Activated T-helper 17 cell treated with anti-CD3 and anti-CD28 coated beads, Interleukin-2, amount 50 U/mL, for 72 hours (primary cell): Measurements from ENCODE around the gene ANKS4B. TPM values are rescaled to one million over a fixed set of nuclear protein-coding genes. Genes with fewer than 3 reads are reported as not detected.
"Not testable (repeated sequence)": the region's sequence is repeated elsewhere in the genome, so short reads cannot be mapped to it uniquely, and the experiment has no call there.

Experiments
- ATAC-seq: fragments of 150-1000 bp; cut with Tn5 transposase; replicated peaks from 2 replicates; pipeline ENCODE4 v1.10.0; 2021; ENCODE audit warnings: mild to moderate bottlenecking, moderate library complexity
- H3K27ac Mint-ChIP-seq: one replicate; pipeline ENCODE4 v1.8.0; 2022; ENCODE audit warnings: mixed read lengths
- H3K27me3 Mint-ChIP-seq: one replicate; pipeline ENCODE4 v1.8.0; 2022; ENCODE audit warnings: mixed read lengths
- H3K36me3 Mint-ChIP-seq: one replicate; pipeline ENCODE4 v1.8.0; 2022; ENCODE audit warnings: low read depth, mild to moderate bottlenecking, mixed read lengths
- H3K4me1 Mint-ChIP-seq: one replicate; pipeline ENCODE4 v1.8.0; 2022; ENCODE audit warnings: mixed read lengths
- H3K4me3 Mint-ChIP-seq: one replicate; pipeline ENCODE4 v1.8.0; 2022; ENCODE audit warnings: mild to moderate bottlenecking, mixed read lengths
- H3K9me3 Mint-ChIP-seq: one replicate; pipeline ENCODE4 v1.8.0; 2022; ENCODE audit warnings: mixed read lengths
- total RNA-seq, 2 donors: library from RNA; stranded (reverse); gene quantifications; one replicate each; pipeline ENCODE4 v1.2.3, GENCODE V29; 2022

The ANKS4B gene
- total RNA-seq, 2 donors from 2014 or later: not detected

GRCh38 chr16:21262779-21263639 is 29.5 kb downstream of the ANKS4B start:
- Mint-ChIP-seq H3K36me3 (no peaks in the 10 kb centered on the region), H3K4me3 (no peak overlapping the region), H3K27me3 (no peaks in the 10 kb centered on the region), H3K9me3 (no peaks in the 10 kb centered on the region), H3K27ac (no peak overlapping the region), H3K4me1 (no peaks in the 10 kb centered on the region)
- ATAC-seq: no peak

GRCh38 chr16:21263640-21264570 is 30.4 kb downstream of the ANKS4B start:
- Mint-ChIP-seq H3K4me1 (no peaks in the 10 kb centered on the region), H3K36me3 (no peaks in the 10 kb centered on the region), H3K9me3 (no peaks in the 10 kb centered on the region), H3K4me3 (no peak overlapping the region), H3K27ac (no peak overlapping the region), H3K27me3 (no peaks in the 10 kb centered on the region)
- no peak for ATAC-seq

GRCh38 chr16:21264571-21265036 is 31.1 kb downstream of the ANKS4B start:
- Mint-ChIP-seq H3K27ac (no peak overlapping the region), H3K4me1 (no peaks in the 10 kb centered on the region), H3K27me3 (no peaks in the 10 kb centered on the region), H3K4me3 (no peak overlapping the region), H3K9me3 (no peaks in the 10 kb centered on the region), H3K36me3 (no peaks in the 10 kb centered on the region)
- ATAC-seq: no peak

- Mint-ChIP-seq H3K4me3 (no peak overlapping the region), H3K9me3 (no peaks in the 10 kb centered on the region), H3K4me1 (no peaks in the 10 kb centered on the region), H3K27ac (no peak overlapping the region), H3K36me3 (no peaks in the 10 kb centered on the region), H3K27me3 (no peaks in the 10 kb centered on the region)
- ATAC-seq: no peak
Observed at GRCh38 chr16:21265104-21265837, 31.8 kb downstream of the ANKS4B start.

GRCh38 chr16:21267298-21267697 is 33.8 kb downstream of the ANKS4B start:
- Mint-ChIP-seq H3K9me3 (no peaks in the 10 kb centered on the region), H3K36me3 (no peaks in the 10 kb centered on the region), H3K4me3 (no peak overlapping the region), H3K4me1 (no peaks in the 10 kb centered on the region), H3K27ac (no peak overlapping the region), H3K27me3 (peaks cover 2% of the 10 kb centered on the region)
- ATAC-seq: no peak

GRCh38 chr16:21268236-21268635 is 34.7 kb downstream of the ANKS4B start:
- H3K9me3 Mint-ChIP-seq: no peaks in the 10 kb centered on the region
- no peak overlapping the region for H3K4me3 Mint-ChIP-seq
- no peaks in the 10 kb centered on the region for H3K36me3 Mint-ChIP-seq
- no peaks in the 10 kb centered on the region for H3K4me1 Mint-ChIP-seq
- ATAC-seq: no peak
- H3K27me3 Mint-ChIP-seq: peaks cover 2% of the 10 kb centered on the region
- no peak overlapping the region for H3K27ac Mint-ChIP-seq

- Mint-ChIP-seq H3K27ac (no peak overlapping the region), H3K4me1 (no peaks in the 10 kb centered on the region), H3K9me3 (no peaks in the 10 kb centered on the region), H3K4me3 (no peak overlapping the region), H3K27me3 (peaks cover 27% of the 10 kb centered on the region), H3K36me3 (no peaks in the 10 kb centered on the region)
- ATAC-seq: no peak
Observed at GRCh38 chr16:21272253-21272652, 38.8 kb downstream of the ANKS4B start.

- H3K9me3 Mint-ChIP-seq, H3K27ac Mint-ChIP-seq, H3K4me1 Mint-ChIP-seq, H3K36me3 Mint-ChIP-seq, H3K4me3 Mint-ChIP-seq, ATAC-seq: not testable (repeated sequence)
- peaks cover 32% of the 10 kb centered on the region for H3K27me3 Mint-ChIP-seq
Observed at GRCh38 chr16:21272763-21273162, 39.3 kb downstream of the ANKS4B start.

GRCh38 chr16:21274172-21274726 is 40.8 kb downstream of the ANKS4B start:
- no peak overlapping the region for H3K27ac Mint-ChIP-seq
- no peaks in the 10 kb centered on the region for H3K9me3 Mint-ChIP-seq
- ATAC-seq: no peak
- H3K4me1 Mint-ChIP-seq: no peaks in the 10 kb centered on the region
- H3K36me3 Mint-ChIP-seq: no peaks in the 10 kb centered on the region
- H3K4me3 Mint-ChIP-seq: no peak overlapping the region
- H3K27me3 Mint-ChIP-seq: peaks cover 39% of the 10 kb centered on the region

- H3K9me3 Mint-ChIP-seq: no peaks in the 10 kb centered on the region
- H3K4me3 Mint-ChIP-seq: no peak overlapping the region
- no peaks in the 10 kb centered on the region for H3K4me1 Mint-ChIP-seq
- H3K27me3 Mint-ChIP-seq: peaks cover 49% of the 10 kb centered on the region
- no peaks in the 10 kb centered on the region for H3K36me3 Mint-ChIP-seq
- no peak overlapping the region for H3K27ac Mint-ChIP-seq
- ATAC-seq: no peak
Observed at GRCh38 chr16:21275529-21275928, 42.0 kb downstream of the ANKS4B start.

- no peak overlapping the region for H3K27ac Mint-ChIP-seq
- ATAC-seq: no peak
- no peaks in the 10 kb centered on the region for H3K9me3 Mint-ChIP-seq
- H3K4me1 Mint-ChIP-seq: no peaks in the 10 kb centered on the region
- H3K36me3 Mint-ChIP-seq: no peaks in the 10 kb centered on the region
- H3K27me3 Mint-ChIP-seq: peaks cover 49% of the 10 kb centered on the region
- no peak overlapping the region for H3K4me3 Mint-ChIP-seq
Observed at GRCh38 chr16:21276090-21276489, 42.6 kb downstream of the ANKS4B start.

GRCh38 chr16:21277045-21277926 is 43.8 kb downstream of the ANKS4B start:
- H3K27ac Mint-ChIP-seq: no peak overlapping the region

GRCh38 chr16:21277927-21278706 is 44.6 kb downstream of the ANKS4B start, which contains the start of gene CRYM:
CRYM (minus strand) TSS chr16:21278290; CDS start chr16:21278251, 39 bp downstream.
- Mint-ChIP-seq H3K9me3 (no peaks in the 10 kb centered on the region), H3K4me3 (peak within 1 kb of the TSS; percentile 29), H3K4me1 (no peaks in the 10 kb centered on the region), H3K36me3 (no peaks in the 10 kb centered on the region), H3K27me3 (peaks cover 52% of the 10 kb centered on the region), H3K27ac (no peak within 1 kb of the TSS)
- ATAC-seq: peak; percentile 89

More at GRCh38 chr16:21277045-21277926, 43.8 kb downstream of the ANKS4B start:
- Mint-ChIP-seq H3K9me3 (no peaks in the 10 kb centered on the region), H3K36me3 (no peaks in the 10 kb centered on the region), H3K4me1 (no peaks in the 10 kb centered on the region), H3K4me3 (peak overlapping the region; percentile 29), H3K27me3 (peaks cover 53% of the 10 kb centered on the region)
- peak; percentile 5 for ATAC-seq
